ENCODE data around the gene LPIN2. TPM values are rescaled to one million over a fixed set of nuclear protein-coding genes. Genes with fewer than 3 reads are reported as not detected.

LPIN2 gene
- total and polyA plus RNA-seq, 2 of the 4 experiments (the other 2 are of a cell fraction), result 16.2 to 21.9 TPM

DNA sequence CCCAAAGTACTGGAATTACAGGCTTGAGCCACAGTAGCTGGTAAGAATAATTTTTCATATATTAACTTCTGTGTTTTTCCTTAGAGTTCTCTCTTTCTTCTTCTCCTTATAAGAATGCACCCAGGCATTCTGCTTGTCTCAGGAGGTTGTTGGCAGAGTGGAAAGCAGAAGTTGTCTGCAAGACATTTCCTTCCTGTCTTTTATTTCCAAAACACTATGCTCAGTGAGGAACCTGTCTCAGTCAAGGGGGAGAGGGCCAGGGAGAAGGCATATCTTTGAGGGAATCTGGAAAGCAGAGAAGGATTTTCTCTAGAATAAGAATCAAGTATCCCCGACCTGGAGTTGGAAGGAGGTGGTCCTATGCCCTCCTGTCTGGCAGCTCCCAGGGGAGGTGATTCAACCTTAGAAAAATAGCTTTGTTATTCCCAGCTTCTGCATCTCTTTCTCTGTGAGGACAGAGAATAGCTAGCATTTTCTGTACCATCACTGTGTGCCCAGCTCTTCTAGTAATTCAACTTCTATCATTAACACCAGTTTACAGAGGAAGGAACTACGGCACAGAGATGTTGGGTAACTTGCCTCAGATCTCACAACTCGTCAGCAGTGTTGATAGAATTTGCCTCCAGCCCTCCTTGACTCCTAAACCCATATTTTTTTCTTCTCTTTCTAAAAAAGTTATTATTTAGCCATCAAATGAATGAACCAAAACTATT lies 3.8 kb upstream of the LPIN2 start:
- in situ Hi-C loops (cut with MboI; ENCODE audit: low sequenced_read_pairs), result no loop called here
- no peak overlapping the region; the same call in 2 of the 3 replicates for H2BK15ac ChIP-seq (ENCODE audit: low read depth, low read length)
- intact Hi-C loops (cut with micrococcal nuclease), result no loop called here

More for the DNA sequence above, 3.8 kb upstream of the LPIN2 start:
- Histone ChIP-seq H3K56ac (ENCODE audit: extremely low read depth, insufficient read depth, low read length) (no peak overlapping the region), H3K9me1 (ENCODE audit: insufficient read depth, low read length) (peaks cover 11% of the 10 kb centered on the region), H2AFZ (replicated peaks; ENCODE audit: low read length, poor library complexity) (no peak overlapping the region), H3K14ac (replicated peaks; ENCODE audit: low read depth, low read length) (0 out of 2 replicates have a peak overlapping the region, but pooled peaks have one; percentile 12), H3K79me1 (ENCODE audit: low read depth in 1 of 2, low read length in 2 of 2) (peaks cover under 1 to 7% of the 10 kb centered on the region in 2 experiments; a peak in 3 of 4 replicates), H3K27me3 (ENCODE audit: control insufficient read depth, insufficient read depth, low read length) (no peaks in the 10 kb centered on the region), H2BK5ac (ENCODE audit: low read depth, low read length, poor library complexity, severe bottlenecking) (no peak overlapping the region), H4K5ac (ENCODE audit: low read depth, low read length) (no peak overlapping the region), H3K9me3 (ENCODE audit: control insufficient read depth, insufficient read depth, low read length) (no peaks in the 10 kb centered on the region), H3K4me2 (ENCODE audit: low read depth, low read length) (no peak overlapping the region), H2AK9ac (replicated peaks; ENCODE audit: low read depth, low read length, poor library complexity) (no peak overlapping the region), H4K8ac (ENCODE audit: low read depth in 2 of 2, low read length in 2 of 2) (no peak overlapping the region), H2BK120ac (ENCODE audit: low read depth, low read length) (no peak overlapping the region; the same call in 1 of the 2 replicates), H3K18ac (ENCODE audit: low read depth, low read length) (no peak overlapping the region), H3K27ac (ENCODE audit: insufficient read depth, low read length) (no peak overlapping the region), H3K4me3 (ENCODE audit: insufficient read depth, low read depth, low read length) (no peak overlapping the region), H4K91ac (ENCODE audit: insufficient read depth, low read depth, low read length) (no peak overlapping the region), H3K23ac (ENCODE audit: low read depth, low read length) (no peak overlapping the region), H3K4me1 (ENCODE audit: control insufficient read depth, insufficient read depth, low read length) (peaks cover 11% of the 10 kb centered on the region), H3K9ac (ENCODE audit: low read depth, low read length) (no peak overlapping the region), H2AK5ac (ENCODE audit: low read depth, low read length) (no peak overlapping the region), H3K36me3 (ENCODE audit: control insufficient read depth, insufficient read depth, low read length) (no peaks in the 10 kb centered on the region), H2BK20ac (ENCODE audit: low read depth, low read length) (no peak overlapping the region), H3K4ac (ENCODE audit: low read depth, low read length) (0 out of 2 replicates have a peak overlapping the region, but pooled peaks have one; percentile 62), H4K20me1 (ENCODE audit: insufficient read depth, low read length) (peaks cover 2% of the 10 kb centered on the region; the same call in 1 of the 2 replicates)
- no peak for TF ChIP-seq MXI1 (IDR thresholded peaks at IDR 0.05; ENCODE audit: borderline replicate concordance, low read depth, low read length)
- no peak for TF ChIP-seq FOS (IDR thresholded peaks at IDR 0.05; ENCODE audit: low read depth, low read length)
- TF ChIP-seq CHD1 (IDR thresholded peaks at IDR 0.05; ENCODE audit: low read depth, low read length), result no peak
- TF ChIP-seq, protein P1, sequence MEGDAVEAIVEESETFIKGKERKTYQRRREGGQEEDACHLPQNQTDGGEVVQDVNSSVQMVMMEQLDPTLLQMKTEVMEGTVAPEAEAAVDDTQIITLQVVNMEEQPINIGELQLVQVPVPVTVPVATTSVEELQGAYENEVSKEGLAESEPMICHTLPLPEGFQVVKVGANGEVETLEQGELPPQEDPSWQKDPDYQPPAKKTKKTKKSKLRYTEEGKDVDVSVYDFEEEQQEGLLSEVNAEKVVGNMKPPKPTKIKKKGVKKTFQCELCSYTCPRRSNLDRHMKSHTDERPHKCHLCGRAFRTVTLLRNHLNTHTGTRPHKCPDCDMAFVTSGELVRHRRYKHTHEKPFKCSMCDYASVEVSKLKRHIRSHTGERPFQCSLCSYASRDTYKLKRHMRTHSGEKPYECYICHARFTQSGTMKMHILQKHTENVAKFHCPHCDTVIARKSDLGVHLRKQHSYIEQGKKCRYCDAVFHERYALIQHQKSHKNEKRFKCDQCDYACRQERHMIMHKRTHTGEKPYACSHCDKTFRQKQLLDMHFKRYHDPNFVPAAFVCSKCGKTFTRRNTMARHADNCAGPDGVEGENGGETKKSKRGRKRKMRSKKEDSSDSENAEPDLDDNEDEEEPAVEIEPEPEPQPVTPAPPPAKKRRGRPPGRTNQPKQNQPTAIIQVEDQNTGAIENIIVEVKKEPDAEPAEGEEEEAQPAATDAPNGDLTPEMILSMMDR (conservative IDR thresholded peaks at IDR 0.05; ENCODE audit: low read depth, low read length), result no peak
- TF ChIP-seq, protein P2, sequence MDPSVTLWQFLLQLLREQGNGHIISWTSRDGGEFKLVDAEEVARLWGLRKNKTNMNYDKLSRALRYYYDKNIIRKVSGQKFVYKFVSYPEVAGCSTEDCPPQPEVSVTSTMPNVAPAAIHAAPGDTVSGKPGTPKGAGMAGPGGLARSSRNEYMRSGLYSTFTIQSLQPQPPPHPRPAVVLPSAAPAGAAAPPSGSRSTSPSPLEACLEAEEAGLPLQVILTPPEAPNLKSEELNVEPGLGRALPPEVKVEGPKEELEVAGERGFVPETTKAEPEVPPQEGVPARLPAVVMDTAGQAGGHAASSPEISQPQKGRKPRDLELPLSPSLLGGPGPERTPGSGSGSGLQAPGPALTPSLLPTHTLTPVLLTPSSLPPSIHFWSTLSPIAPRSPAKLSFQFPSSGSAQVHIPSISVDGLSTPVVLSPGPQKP (IDR thresholded peaks at IDR 0.05; ENCODE audit: borderline replicate concordance, low read depth, low read length), result no peak
- no peak for TF ChIP-seq BHLHE40 (IDR thresholded peaks at IDR 0.05; ENCODE audit: low read depth, low read length)
- no peak for TF ChIP-seq NFE2L2 (IDR thresholded peaks at IDR 0.05; ENCODE audit: low read depth, low read length)
- no peak for TF ChIP-seq SMC3 (IDR thresholded peaks at IDR 0.05; ENCODE audit: low read depth, low read length)
- TF ChIP-seq POLR2A (IDR thresholded peaks at IDR 0.05; ENCODE audit: low read depth, low read length), result no peak
- TF ChIP-seq RFX5 (IDR thresholded peaks at IDR 0.05; ENCODE audit: low read depth, low read length), result no peak
- no peak for TF ChIP-seq MAFK (IDR thresholded peaks at IDR 0.05; ENCODE audit: low read depth, low read length)
- ChIA-PET POLR2A (ENCODE audit: unreplicated experiment) (no interaction called here), CTCF (interaction anchor here (0.6 kb wide), 1 partner anchor 228 kb away, joined by 3 read pairs; no protein-coding TSS in a partner anchor)
- dilution Hi-C loops (cut with HindIII; ENCODE audit: low sequenced_read_pairs, unreplicated experiment), result no loop called here
- no TSS peak for BruUV-seq (replicated peaks)
- WGBS, 2 experiments (ENCODE audit: extremely low coverage in 2 of 2, insufficient read length in 1 of 2), result no CpG with 5 or more reads among the region's 3 CpGs
- DNase-seq (no peak), ATAC-seq (ENCODE audit: low read depth) (no peak)

Data from IMR-90 (cell line).